Measurements from ENCODE around the gene NCAPG2. TPM values are rescaled to one million over a fixed set of nuclear protein-coding genes. Genes with fewer than 3 reads are reported as not detected.
A peak's percentile ranks its signal among the peaks of the same experiment; 100 is the strongest.

Gene NCAPG2
- polyA plus RNA-seq (2013, experiment 1 of 2) = 4.7 TPM
- 4.7 TPM for polyA plus RNA-seq (2013, experiment 2 of 2)

GRCh38 chr7:158704524-158705233 lies at the start of gene NCAPG2:
Gene NCAPG2, minus strand, starts transcription at chr7:158704804. Its CDS starts 2,905 bp downstream, at chr7:158701899.
- peak within 1 kb of the TSS in 1 of 2 experiments; percentile 85 for H3K14ac ChIP-seq (ENCODE audit: low read length in 2 of 2)

GRCh38 chr7:158753900-158754299 lies 49.3 kb upstream of the NCAPG2 start:
- Histone ChIP-seq H2BK120ac (ENCODE audit: low read depth, low read length) (no peak overlapping the region), H3K4ac (ENCODE audit: low read depth in 1 of 2, low read length in 2 of 2) (no peak overlapping the region), H3K36me3 (ENCODE audit: control insufficient read depth in 1 of 2, insufficient read depth in 2 of 2, low read depth in 1 of 2, low read length in 2 of 2) (peaks cover 38 to 89% of the 10 kb centered on the region in 2 experiments), H3K23ac (ENCODE audit: low read length in 2 of 2) (no peak overlapping the region), H3K4me3 (ENCODE audit: insufficient read depth in 1 of 2, low read depth in 1 of 2, low read length in 2 of 2) (no peak overlapping the region), H4K8ac (ENCODE audit: low read length) (no peak overlapping the region), H3K27ac (ENCODE audit: low read length, poor library complexity, severe bottlenecking) (no peak overlapping the region), H3K4me1 (ENCODE audit: control insufficient read depth, insufficient read depth, low read depth, low read length) (peaks cover 2% of the 10 kb centered on the region), H4K91ac (ENCODE audit: low read length) (no peak overlapping the region), H3K9me3 (ENCODE audit: control insufficient read depth, low read length) (no peaks in the 10 kb centered on the region), H2BK12ac (ENCODE audit: low read length in 2 of 2) (no peak overlapping the region), H3K4me2 (ENCODE audit: low read length, poor library complexity, severe bottlenecking) (no peak overlapping the region), H3K79me1 (replicated peaks; ENCODE audit: low read length, poor library complexity, severe bottlenecking) (peaks cover 23% of the 10 kb centered on the region), H2BK15ac (ENCODE audit: low read depth, poor library complexity, severe bottlenecking) (no peak overlapping the region), H3K9ac (ENCODE audit: low read length) (no peak overlapping the region), H2AK5ac (ENCODE audit: low read length, severe bottlenecking) (no peak overlapping the region), H3K27me3 (ENCODE audit: control insufficient read depth in 1 of 2, insufficient read depth in 1 of 2, low read length in 2 of 2) (no peaks in the 10 kb centered on the region), H3K14ac (ENCODE audit: low read length in 2 of 2) (no peak overlapping the region), H2AFZ (ENCODE audit: low read depth, low read length) (no peak overlapping the region), H3K18ac (ENCODE audit: low read depth in 1 of 2, low read length in 2 of 2) (no peak overlapping the region), H2BK5ac (ENCODE audit: low read depth, low read length, poor library complexity, severe bottlenecking) (no peak overlapping the region)
- 98% methylated on average over 4 of the region's 5 CpGs for WGBS
- DNase-seq = no peak

More at GRCh38 chr7:158704524-158705233, at the start of gene NCAPG2:
- H3K27ac ChIP-seq (ENCODE audit: low read length, poor library complexity, severe bottlenecking) = no peak within 1 kb of the TSS
- H3K4me3 ChIP-seq (ENCODE audit: insufficient read depth in 1 of 2, low read depth in 1 of 2, low read length in 2 of 2) = peak within 1 kb of the TSS; percentile 92 to 95
- H4K8ac ChIP-seq (ENCODE audit: low read length) = peak within 1 kb of the TSS; percentile 95
- peak within 1 kb of the TSS; percentile 22 for H2BK120ac ChIP-seq (ENCODE audit: low read depth, low read length)
- H2BK15ac ChIP-seq (ENCODE audit: low read depth, poor library complexity, severe bottlenecking) = no peak within 1 kb of the TSS
- H3K79me1 ChIP-seq (replicated peaks; ENCODE audit: low read length, poor library complexity, severe bottlenecking) = peaks cover 20% of the 10 kb centered on the region
- no peaks in the 10 kb centered on the region for H3K27me3 ChIP-seq (ENCODE audit: control insufficient read depth in 1 of 2, insufficient read depth in 1 of 2, low read length in 2 of 2)
- no peaks in the 10 kb centered on the region for H3K36me3 ChIP-seq (ENCODE audit: control insufficient read depth in 1 of 2, insufficient read depth in 2 of 2, low read depth in 1 of 2, low read length in 2 of 2)
- peak within 1 kb of the TSS; percentile 88 to 92 for H3K18ac ChIP-seq (ENCODE audit: low read depth in 1 of 2, low read length in 2 of 2)
- H2AFZ ChIP-seq (ENCODE audit: low read depth, low read length) = peak within 1 kb of the TSS; percentile 85
- H3K4ac ChIP-seq (ENCODE audit: low read depth in 1 of 2, low read length in 2 of 2) = peak within 1 kb of the TSS; percentile 65 to 91
- WGBS = under 1% methylated on average over 61 of the region's 78 CpGs
- peak within 1 kb of the TSS; percentile 92 for H3K9ac ChIP-seq (ENCODE audit: low read length)
- peaks cover 10% of the 10 kb centered on the region for H3K4me1 ChIP-seq (ENCODE audit: control insufficient read depth, insufficient read depth, low read depth, low read length)
- H3K23ac ChIP-seq (ENCODE audit: low read length in 2 of 2) = peak within 1 kb of the TSS in 1 of 2 experiments; percentile 73
- H3K4me2 ChIP-seq (ENCODE audit: low read length, poor library complexity, severe bottlenecking) = peak within 1 kb of the TSS; percentile 98
- DNase-seq = peak; percentile 98
- H2BK12ac ChIP-seq (ENCODE audit: low read length in 2 of 2) = peak within 1 kb of the TSS in 1 of 2 experiments; percentile 31
- H3K9me3 ChIP-seq (ENCODE audit: control insufficient read depth, low read length) = no peaks in the 10 kb centered on the region
- H4K91ac ChIP-seq (ENCODE audit: low read length) = peak within 1 kb of the TSS; percentile 25
- peak within 1 kb of the TSS; percentile 61 for H2BK5ac ChIP-seq (ENCODE audit: low read depth, low read length, poor library complexity, severe bottlenecking)
- H2AK5ac ChIP-seq (ENCODE audit: low read length, severe bottlenecking) = no peak within 1 kb of the TSS

GRCh38 chr7:158751751-158752150 lies 47.1 kb upstream of the NCAPG2 start:
- DNase-seq = no peak
- H3K18ac ChIP-seq (ENCODE audit: low read depth in 1 of 2, low read length in 2 of 2) = no peak overlapping the region
- H4K8ac ChIP-seq (ENCODE audit: low read length) = no peak overlapping the region
- H3K4me2 ChIP-seq (ENCODE audit: low read length, poor library complexity, severe bottlenecking) = no peak overlapping the region
- no peak overlapping the region for H2AK5ac ChIP-seq (ENCODE audit: low read length, severe bottlenecking)
- no peak overlapping the region for H2BK120ac ChIP-seq (ENCODE audit: low read depth, low read length)
- no peak overlapping the region for H2BK5ac ChIP-seq (ENCODE audit: low read depth, low read length, poor library complexity, severe bottlenecking)
- 100% methylated on average over 1 of the region's 3 CpGs for WGBS
- no peak overlapping the region for H3K14ac ChIP-seq (ENCODE audit: low read length in 2 of 2)
- H3K23ac ChIP-seq (ENCODE audit: low read length in 2 of 2) = no peak overlapping the region
- H3K4me3 ChIP-seq (ENCODE audit: insufficient read depth in 1 of 2, low read depth in 1 of 2, low read length in 2 of 2) = no peak overlapping the region
- H3K4ac ChIP-seq (ENCODE audit: low read depth in 1 of 2, low read length in 2 of 2) = no peak overlapping the region
- no peaks in the 10 kb centered on the region for H3K27me3 ChIP-seq (ENCODE audit: control insufficient read depth in 1 of 2, insufficient read depth in 1 of 2, low read length in 2 of 2)
- no peak overlapping the region for H4K91ac ChIP-seq (ENCODE audit: low read length)
- no peak overlapping the region for H3K9ac ChIP-seq (ENCODE audit: low read length)
- no peak overlapping the region for H2BK12ac ChIP-seq (ENCODE audit: low read length in 2 of 2)
- H3K9me3 ChIP-seq (ENCODE audit: control insufficient read depth, low read length) = no peaks in the 10 kb centered on the region
- H3K4me1 ChIP-seq (ENCODE audit: control insufficient read depth, insufficient read depth, low read depth, low read length) = peaks cover 2% of the 10 kb centered on the region
- peaks cover 35 to 88% of the 10 kb centered on the region in 2 experiments for H3K36me3 ChIP-seq (ENCODE audit: control insufficient read depth in 1 of 2, insufficient read depth in 2 of 2, low read depth in 1 of 2, low read length in 2 of 2)
- no peak overlapping the region for H2AFZ ChIP-seq (ENCODE audit: low read depth, low read length)
- peaks cover 23% of the 10 kb centered on the region for H3K79me1 ChIP-seq (replicated peaks; ENCODE audit: low read length, poor library complexity, severe bottlenecking)
- no peak overlapping the region for H2BK15ac ChIP-seq (ENCODE audit: low read depth, poor library complexity, severe bottlenecking)
- no peak overlapping the region for H3K27ac ChIP-seq (ENCODE audit: low read length, poor library complexity, severe bottlenecking)

- Histone ChIP-seq H4K8ac (ENCODE audit: low read length) (no peak overlapping the region), H3K4ac (ENCODE audit: low read depth in 1 of 2, low read length in 2 of 2) (no peak overlapping the region), H3K23ac (ENCODE audit: low read length in 2 of 2) (no peak overlapping the region), H3K27me3 (ENCODE audit: control insufficient read depth in 1 of 2, insufficient read depth in 1 of 2, low read length in 2 of 2) (no peaks in the 10 kb centered on the region), H2BK120ac (ENCODE audit: low read depth, low read length) (no peak overlapping the region), H3K4me1 (ENCODE audit: control insufficient read depth, insufficient read depth, low read depth, low read length) (peaks cover 2% of the 10 kb centered on the region), H2BK15ac (ENCODE audit: low read depth, poor library complexity, severe bottlenecking) (no peak overlapping the region), H3K79me1 (replicated peaks; ENCODE audit: low read length, poor library complexity, severe bottlenecking) (peaks cover 26% of the 10 kb centered on the region), H2AFZ (ENCODE audit: low read depth, low read length) (no peak overlapping the region), H3K9me3 (ENCODE audit: control insufficient read depth, low read length) (no peaks in the 10 kb centered on the region), H2AK5ac (ENCODE audit: low read length, severe bottlenecking) (no peak overlapping the region), H3K36me3 (ENCODE audit: control insufficient read depth in 1 of 2, insufficient read depth in 2 of 2, low read depth in 1 of 2, low read length in 2 of 2) (peaks cover 38 to 92% of the 10 kb centered on the region in 2 experiments), H3K4me3 (ENCODE audit: insufficient read depth in 1 of 2, low read depth in 1 of 2, low read length in 2 of 2) (no peak overlapping the region), H3K14ac (ENCODE audit: low read length in 2 of 2) (no peak overlapping the region), H4K91ac (ENCODE audit: low read length) (no peak overlapping the region), H3K27ac (ENCODE audit: low read length, poor library complexity, severe bottlenecking) (no peak overlapping the region), H3K4me2 (ENCODE audit: low read length, poor library complexity, severe bottlenecking) (no peak overlapping the region), H2BK5ac (ENCODE audit: low read depth, low read length, poor library complexity, severe bottlenecking) (no peak overlapping the region), H2BK12ac (ENCODE audit: low read length in 2 of 2) (no peak overlapping the region), H3K9ac (ENCODE audit: low read length) (no peak overlapping the region), H3K18ac (ENCODE audit: low read depth in 1 of 2, low read length in 2 of 2) (no peak overlapping the region)
- no peak for DNase-seq
- 100% methylated on average over 1 of the region's 2 CpGs for WGBS
These were observed 46.6 kb upstream of the NCAPG2 start for GRCh38 chr7:158751199-158751598.
